Progenitor cell of endocrine pancreas (in vitro differentiated cells): ENCODE measurements around the gene ABHD1. TPM values are rescaled to one million over a fixed set of nuclear protein-coding genes. Genes with fewer than 3 reads are reported as not detected.

ENCODE experiments used
- DNase-seq: peaks from one replicate; pipeline ENCODE4 v3.0.0; 2021; ENCODE audit warnings: low spot score; ENCODE audit not compliant: unreplicated experiment
- H3K27ac Mint-ChIP-seq: 2 replicates; pipeline ENCODE4 v1.8.0; 2021; ENCODE audit warnings: mild to moderate bottlenecking, moderate library complexity, mixed read lengths
- H3K27me3 Mint-ChIP-seq: 2 replicates; pipeline ENCODE4 v1.8.0; 2021; ENCODE audit warnings: mixed read lengths
- H3K36me3 Mint-ChIP-seq: 2 replicates; pipeline ENCODE4 v1.8.0; 2022; ENCODE audit warnings: mixed read lengths; ENCODE audit not compliant: insufficient read depth
- H3K4me1 Mint-ChIP-seq: 2 replicates; pipeline ENCODE4 v1.8.0; 2021; ENCODE audit warnings: low read depth, mixed read lengths
- H3K4me3 Mint-ChIP-seq: 2 replicates; pipeline ENCODE4 v1.8.0; 2021; ENCODE audit warnings: low read depth, mild to moderate bottlenecking, moderate library complexity, mixed read lengths
- H3K9me3 Mint-ChIP-seq: 2 replicates; pipeline ENCODE4 v1.8.0; 2021; ENCODE audit warnings: low read depth, mixed read lengths
- CTCF ChIP-seq: fragments of 200-600 bp; sonication (generic); IDR thresholded peaks from one replicate; pipeline ENCODE4 v1.5.0; 2021; ENCODE audit warnings: antibody characterized with exemption, mild to moderate bottlenecking; ENCODE audit not compliant: unreplicated experiment
- total RNA-seq: library from RNA; stranded (reverse); gene quantifications from 2 replicates; pipeline ENCODE4 v1.2.1, GENCODE V29; 2021

The ABHD1 gene
- total RNA-seq, 1 donor from 2014 or later, result 0.34 TPM

GRCh38 chr2:27136751-27137150, 13.1 kb downstream of the ABHD1 start:
- Mint-ChIP-seq H3K4me3 (no peak overlapping the region), H3K27ac (no peak overlapping the region), H3K9me3 (no peaks in the 10 kb centered on the region), H3K4me1 (peaks cover 12% of the 10 kb centered on the region), H3K36me3 (no peaks in the 10 kb centered on the region), H3K27me3 (peaks cover 7% of the 10 kb centered on the region)
- no peak for DNase-seq
- TF ChIP-seq CTCF, result no peak

- no peak for TF ChIP-seq CTCF
Measured at GRCh38 chr2:27137322-27137935, 13.8 kb downstream of the ABHD1 start.

DNA sequence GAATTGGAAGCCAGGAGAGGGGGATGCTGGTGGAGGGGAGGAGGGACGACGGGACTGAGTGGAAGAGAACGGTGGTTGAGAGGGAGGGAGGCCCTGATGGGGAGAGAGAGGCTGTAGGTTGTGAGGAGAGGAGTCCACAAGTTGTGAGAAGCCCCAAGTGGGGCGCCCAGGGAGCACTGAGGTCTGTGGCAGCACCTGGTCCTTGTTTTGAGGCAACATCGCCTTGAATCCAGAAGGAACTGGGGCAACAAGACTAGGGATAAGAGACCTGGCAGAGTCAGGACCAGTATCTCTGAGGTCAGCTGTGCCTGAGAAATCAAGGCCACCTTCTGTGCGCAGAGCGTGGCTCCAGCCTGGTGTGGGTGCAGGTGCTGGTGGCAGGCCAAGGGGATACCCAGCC, 14.5 kb downstream of the ABHD1 start:
- Mint-ChIP-seq H3K4me3 (peak overlapping the region; percentile 33), H3K9me3 (no peaks in the 10 kb centered on the region), H3K4me1 (peaks cover 8% of the 10 kb centered on the region), H3K36me3 (no peaks in the 10 kb centered on the region), H3K27me3 (peaks cover 7% of the 10 kb centered on the region), H3K27ac (peak overlapping the region; percentile 14)
- no peak for TF ChIP-seq CTCF
- DNase-seq, result no peak

More at GRCh38 chr2:27137322-27137935, 13.8 kb downstream of the ABHD1 start:
- no peak overlapping the region for H3K4me3 Mint-ChIP-seq
- peaks cover 7% of the 10 kb centered on the region for H3K27me3 Mint-ChIP-seq
- no peak for DNase-seq
- H3K4me1 Mint-ChIP-seq, result peaks cover 12% of the 10 kb centered on the region
- no peaks in the 10 kb centered on the region for H3K36me3 Mint-ChIP-seq
- H3K27ac Mint-ChIP-seq, result no peak overlapping the region
- H3K9me3 Mint-ChIP-seq, result no peaks in the 10 kb centered on the region

- no peaks in the 10 kb centered on the region for H3K4me1 Mint-ChIP-seq
- TF ChIP-seq CTCF, result no peak
- H3K4me3 Mint-ChIP-seq, result no peak within 1 kb of the TSS
- no peaks in the 10 kb centered on the region for H3K36me3 Mint-ChIP-seq
- DNase-seq, result no peak
- peaks cover 7% of the 10 kb centered on the region for H3K27me3 Mint-ChIP-seq
- H3K27ac Mint-ChIP-seq, result no peak within 1 kb of the TSS
- H3K9me3 Mint-ChIP-seq, result no peaks in the 10 kb centered on the region
Measured at GRCh38 chr2:27139310-27139709, 15.7 kb downstream of the ABHD1 start, which contains the start of gene PRR30. Gene PRR30, minus strand, starts transcription at chr2:27139410. Its CDS starts 1,081 bp downstream, at chr2:27138329.

- H3K9me3 Mint-ChIP-seq, result no peaks in the 10 kb centered on the region
- peaks cover 7% of the 10 kb centered on the region for H3K27me3 Mint-ChIP-seq
- no peak overlapping the region for H3K4me3 Mint-ChIP-seq
Measured at GRCh38 chr2:27143285-27143684, 19.7 kb downstream of the ABHD1 start.

More at GRCh38 chr2:27143285-27143684, 19.7 kb downstream of the ABHD1 start:
- Mint-ChIP-seq H3K27ac (no peak overlapping the region), H3K4me1 (no peaks in the 10 kb centered on the region), H3K36me3 (no peaks in the 10 kb centered on the region)
- TF ChIP-seq CTCF, result no peak
- DNase-seq, result no peak
